ENCODE data around the gene RASGRP1. TPM values are rescaled to one million over a fixed set of nuclear protein-coding genes. Genes with fewer than 3 reads are reported as not detected.

The RASGRP1 gene
- total RNA-seq, 1 donor = 9.5 TPM

DNA sequence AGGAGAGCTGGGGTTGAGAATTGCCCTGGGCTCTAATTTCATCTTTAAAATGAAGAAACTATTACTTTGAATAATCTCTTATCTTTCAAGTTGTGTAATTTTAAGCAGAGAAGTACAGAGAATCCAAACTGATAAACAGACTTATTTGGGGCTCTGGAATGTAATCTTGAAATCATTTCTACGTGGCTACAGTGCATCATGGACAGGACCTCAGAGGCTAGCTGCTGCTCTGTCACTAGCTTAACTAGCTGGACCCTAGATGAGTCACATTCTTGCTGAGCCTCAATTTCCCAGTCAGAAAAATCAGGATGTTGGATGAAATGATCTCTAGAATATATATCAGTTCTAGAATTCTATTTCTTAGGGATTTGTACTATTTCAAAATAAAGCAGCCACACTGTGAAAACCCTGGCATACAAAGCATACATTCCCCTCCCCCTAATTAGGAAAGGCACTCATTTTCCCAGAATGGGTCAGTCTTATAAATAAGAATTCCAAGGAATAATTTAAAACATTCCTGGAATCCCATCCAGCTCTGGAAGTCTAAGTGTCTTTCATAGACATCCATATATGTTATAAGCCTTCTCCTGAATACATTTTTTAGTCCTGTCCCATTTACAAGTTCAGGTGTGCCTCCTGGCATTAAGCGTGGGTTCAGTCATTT is 47.2 kb downstream of the RASGRP1 start:
- no peak overlapping the region for H3K4me3 ChIP-seq (ENCODE audit: low read depth, low read length)
- TF ChIP-seq, protein P1, sequence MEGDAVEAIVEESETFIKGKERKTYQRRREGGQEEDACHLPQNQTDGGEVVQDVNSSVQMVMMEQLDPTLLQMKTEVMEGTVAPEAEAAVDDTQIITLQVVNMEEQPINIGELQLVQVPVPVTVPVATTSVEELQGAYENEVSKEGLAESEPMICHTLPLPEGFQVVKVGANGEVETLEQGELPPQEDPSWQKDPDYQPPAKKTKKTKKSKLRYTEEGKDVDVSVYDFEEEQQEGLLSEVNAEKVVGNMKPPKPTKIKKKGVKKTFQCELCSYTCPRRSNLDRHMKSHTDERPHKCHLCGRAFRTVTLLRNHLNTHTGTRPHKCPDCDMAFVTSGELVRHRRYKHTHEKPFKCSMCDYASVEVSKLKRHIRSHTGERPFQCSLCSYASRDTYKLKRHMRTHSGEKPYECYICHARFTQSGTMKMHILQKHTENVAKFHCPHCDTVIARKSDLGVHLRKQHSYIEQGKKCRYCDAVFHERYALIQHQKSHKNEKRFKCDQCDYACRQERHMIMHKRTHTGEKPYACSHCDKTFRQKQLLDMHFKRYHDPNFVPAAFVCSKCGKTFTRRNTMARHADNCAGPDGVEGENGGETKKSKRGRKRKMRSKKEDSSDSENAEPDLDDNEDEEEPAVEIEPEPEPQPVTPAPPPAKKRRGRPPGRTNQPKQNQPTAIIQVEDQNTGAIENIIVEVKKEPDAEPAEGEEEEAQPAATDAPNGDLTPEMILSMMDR (IDR thresholded peaks at IDR 0.05; ENCODE audit: insufficient read depth, low read depth, low read length) = no peak
- peak; percentile 19 for DNase-seq (ENCODE audit: low read depth)

GRCh38 chr15:38516626-38517025 is 48.0 kb downstream of the RASGRP1 start:
- no peak overlapping the region for H3K4me3 ChIP-seq (ENCODE audit: low read depth, low read length)
- TF ChIP-seq, protein P1 (IDR thresholded peaks at IDR 0.05; ENCODE audit: insufficient read depth, low read depth, low read length) = no peak
- no peak for DNase-seq (ENCODE audit: low read depth)

GRCh38 chr15:38514601-38515000 is 50.0 kb downstream of the RASGRP1 start:
- no peak for DNase-seq (ENCODE audit: low read depth)
- TF ChIP-seq, protein P1 (IDR thresholded peaks at IDR 0.05; ENCODE audit: insufficient read depth, low read depth, low read length) = no peak
- H3K4me3 ChIP-seq (ENCODE audit: low read depth, low read length) = no peak overlapping the region

DNA sequence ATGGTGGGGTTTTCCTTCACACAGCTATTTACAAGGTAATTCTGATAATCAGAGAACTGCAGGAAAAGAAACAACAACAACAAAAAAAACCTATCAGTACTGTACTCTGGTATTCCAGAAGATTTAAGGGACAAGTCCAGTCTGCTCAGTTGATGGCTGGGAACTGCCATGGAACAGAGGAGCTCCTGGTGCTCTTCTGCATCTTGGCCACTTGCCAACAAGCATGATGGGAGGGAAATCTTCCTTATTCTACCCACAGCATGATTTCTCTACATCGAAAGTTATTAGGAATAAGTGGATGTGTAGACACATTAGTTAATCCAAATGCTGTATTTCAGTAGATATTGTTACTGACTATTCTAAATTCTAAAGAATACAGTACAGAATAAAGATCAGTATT is 51.7 kb downstream of the RASGRP1 start:
- TF ChIP-seq, protein P1 (IDR thresholded peaks at IDR 0.05; ENCODE audit: insufficient read depth, low read depth, low read length) = no peak
- DNase-seq (ENCODE audit: low read depth) = no peak
- no peak overlapping the region for H3K4me3 ChIP-seq (ENCODE audit: low read depth, low read length)

DNA sequence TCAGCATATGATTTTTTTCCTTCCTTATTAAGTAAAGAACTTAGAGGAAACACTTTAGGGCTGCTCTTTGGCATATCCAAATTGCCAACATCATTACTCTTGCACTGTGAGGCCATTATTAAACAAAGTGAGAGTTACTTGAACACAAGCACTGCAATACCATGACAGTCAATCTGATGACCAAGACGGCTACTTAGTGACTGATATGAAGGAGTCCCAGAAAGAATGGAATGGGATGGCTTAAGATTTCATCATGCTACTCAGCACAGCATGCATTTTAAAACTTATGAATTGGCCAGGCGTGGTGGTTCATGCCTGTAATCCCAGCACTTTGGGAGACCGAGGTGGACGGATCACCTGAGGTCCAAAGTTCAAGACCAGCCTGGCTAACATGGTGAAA is 55.5 kb downstream of the RASGRP1 start:
- no peak overlapping the region for H3K4me3 ChIP-seq (ENCODE audit: low read depth, low read length)
- TF ChIP-seq, protein P1 (IDR thresholded peaks at IDR 0.05; ENCODE audit: insufficient read depth, low read depth, low read length) = no peak

GRCh38 chr15:38508647-38509046 is 56.0 kb downstream of the RASGRP1 start:
- no peak overlapping the region for H3K4me3 ChIP-seq (ENCODE audit: low read depth, low read length)
- TF ChIP-seq, protein P1 (IDR thresholded peaks at IDR 0.05; ENCODE audit: insufficient read depth, low read depth, low read length) = no peak
- no peak for DNase-seq (ENCODE audit: low read depth)

More for the DNA sequence above, 55.5 kb downstream of the RASGRP1 start:
- no peak for DNase-seq (ENCODE audit: low read depth)

GRCh38 chr15:38507570-38507969 is 57.0 kb downstream of the RASGRP1 start:
- no peak for DNase-seq (ENCODE audit: low read depth)
- no peak overlapping the region for H3K4me3 ChIP-seq (ENCODE audit: low read depth, low read length)
- TF ChIP-seq, protein P1 (IDR thresholded peaks at IDR 0.05; ENCODE audit: insufficient read depth, low read depth, low read length) = no peak
